Measurements from ENCODE around the gene TSPAN5. TPM values are rescaled to one million over a fixed set of nuclear protein-coding genes. Genes with fewer than 3 reads are reported as not detected.
A peak's percentile ranks its signal among the peaks of the same experiment; 100 is the strongest.

TSPAN5 gene
- total and polyA plus RNA-seq, 2 of the 4 experiments (the other 2 are of a cell fraction): 64.8 to 79.6 TPM

GRCh38 chr4:98524230-98524629, 134.2 kb downstream of the TSPAN5 start:
- POLR2A ChIA-PET (ENCODE audit: unreplicated experiment): no interaction called here
- Histone ChIP-seq H2AK5ac (ENCODE audit: low read depth, low read length) (no peak overlapping the region), H4K5ac (ENCODE audit: low read depth, low read length) (no peak overlapping the region), H4K8ac (ENCODE audit: low read depth in 2 of 2, low read length in 2 of 2) (peak overlapping the region in 1 of 2 experiments; percentile 63; a peak in 2 of 4 replicates), H3K4me1 (ENCODE audit: control insufficient read depth, insufficient read depth, low read length) (peaks cover 28% of the 10 kb centered on the region), H3K4me2 (ENCODE audit: low read depth, low read length) (peak overlapping the region; percentile 5; the same call in 1 of the 2 replicates), H3K9me1 (ENCODE audit: insufficient read depth, low read length) (peaks cover 15% of the 10 kb centered on the region), H3K36me3 (ENCODE audit: control insufficient read depth, insufficient read depth, low read length) (no peaks in the 10 kb centered on the region), H3K9ac (ENCODE audit: low read depth, low read length) (no peak overlapping the region), H2BK120ac (ENCODE audit: low read depth, low read length) (peak overlapping the region; percentile 14), H2BK20ac (ENCODE audit: low read depth, low read length) (0 out of 2 replicates have a peak overlapping the region, but pooled peaks have one; percentile 39), H3K4me3 (ENCODE audit: insufficient read depth, low read depth, low read length) (no peak overlapping the region), H4K91ac (ENCODE audit: insufficient read depth, low read depth, low read length) (no peak overlapping the region), H4K20me1 (ENCODE audit: insufficient read depth, low read length) (no peaks in the 10 kb centered on the region; the same call in none of the 2 replicates), H2AK9ac (replicated peaks; ENCODE audit: low read depth, low read length, poor library complexity) (no peak overlapping the region), H2AFZ (replicated peaks; ENCODE audit: low read length, poor library complexity) (no peak overlapping the region), H3K18ac (ENCODE audit: low read depth, low read length) (peak overlapping the region; percentile 46; the same call in 1 of the 2 replicates), H3K27me3 (ENCODE audit: control insufficient read depth, insufficient read depth, low read length) (no peaks in the 10 kb centered on the region), H3K27ac (ENCODE audit: insufficient read depth, low read length) (peak overlapping the region; percentile 33; the same call in 1 of the 2 replicates), H3K56ac (ENCODE audit: extremely low read depth, insufficient read depth, low read length) (no peak overlapping the region), H3K9me3 (ENCODE audit: control insufficient read depth, insufficient read depth, low read length) (no peaks in the 10 kb centered on the region), H3K14ac (replicated peaks; ENCODE audit: low read depth, low read length) (peak overlapping the region; percentile 16; the same call in 1 of the 2 replicates), H3K79me1 (ENCODE audit: low read depth in 1 of 2, low read length in 2 of 2) (peaks cover 43 to 72% of the 10 kb centered on the region in 2 experiments), H3K4ac (ENCODE audit: low read depth, low read length) (peak overlapping the region; percentile 18; the same call in 1 of the 2 replicates), H2BK5ac (ENCODE audit: low read depth, low read length, poor library complexity, severe bottlenecking) (peak overlapping the region; percentile 84), H3K23ac (ENCODE audit: low read depth, low read length) (peak overlapping the region; percentile 19; the same call in 1 of the 2 replicates), H2BK15ac (ENCODE audit: low read depth, low read length) (no peak overlapping the region)
- in situ Hi-C loops (cut with MboI; ENCODE audit: low sequenced_read_pairs) (no loop called here), intact Hi-C loops (cut with micrococcal nuclease) (no loop called here), dilution Hi-C loops (cut with HindIII; ENCODE audit: low sequenced_read_pairs, unreplicated experiment) (no loop called here)
- no TSS peak for BruUV-seq (replicated peaks)
- TF ChIP-seq MAFK (IDR thresholded peaks at IDR 0.05; ENCODE audit: low read depth, low read length) (no peak), BHLHE40 (IDR thresholded peaks at IDR 0.05; ENCODE audit: low read depth, low read length) (no peak), ELK1 (IDR thresholded peaks at IDR 0.05; ENCODE audit: borderline replicate concordance, low read depth, low read length) (no peak), CTCF (conservative IDR thresholded peaks at IDR 0.05; ENCODE audit: low read depth, low read length) (no peak), MXI1 (IDR thresholded peaks at IDR 0.05; ENCODE audit: borderline replicate concordance, low read depth, low read length) (no peak), CEBPB (IDR thresholded peaks at IDR 0.05; ENCODE audit: low read depth, low read length) (no peak), RAD21 (IDR thresholded peaks at IDR 0.05; ENCODE audit: low read length) (no peak), MAZ (IDR thresholded peaks at IDR 0.05; ENCODE audit: borderline replicate concordance, low read depth, low read length) (no peak), RFX5 (IDR thresholded peaks at IDR 0.05; ENCODE audit: low read depth, low read length) (no peak), FOS (IDR thresholded peaks at IDR 0.05; ENCODE audit: low read depth, low read length) (no peak), SMC3 (IDR thresholded peaks at IDR 0.05; ENCODE audit: low read depth, low read length) (no peak), CHD1 (IDR thresholded peaks at IDR 0.05; ENCODE audit: low read depth, low read length) (no peak), USF2 (IDR thresholded peaks at IDR 0.05; ENCODE audit: low read depth, low read length) (no peak), RCOR1 (IDR thresholded peaks at IDR 0.05; ENCODE audit: insufficient replicate concordance, low read length) (no peak), NFE2L2 (IDR thresholded peaks at IDR 0.05; ENCODE audit: low read depth, low read length) (no peak)
- no CpG with 5 or more reads among the region's 4 CpGs for WGBS, 2 experiments (ENCODE audit: extremely low coverage in 2 of 2, insufficient read length in 1 of 2)
- ATAC-seq (ENCODE audit: low read depth) (no peak), DNase-seq (no peak)
- CTCF ChIA-PET: no interaction called here

All from IMR-90 (cell line).